ENCODE measurements around the gene PXN.

The PXN gene

DNA sequence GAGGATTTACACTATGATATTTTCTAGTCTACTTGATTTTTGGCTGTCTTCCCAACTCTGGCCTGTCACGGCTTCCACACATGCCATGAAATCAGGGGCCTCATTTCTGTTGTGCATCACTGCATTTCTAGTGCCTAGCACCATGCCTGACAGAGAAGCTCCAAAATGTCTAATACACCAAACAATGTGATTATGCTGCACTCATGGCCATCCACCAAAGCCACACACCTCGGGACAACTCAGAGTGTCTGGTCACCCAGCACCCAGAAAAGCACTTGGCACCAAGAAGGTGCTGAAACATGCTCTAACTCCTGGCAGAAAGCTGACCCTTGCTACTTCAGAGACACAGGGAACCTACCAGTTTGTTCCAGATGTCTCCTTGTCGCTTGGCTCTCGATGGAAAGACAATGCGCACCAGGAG, 82.3 kb downstream of the PXN start:
- in situ Hi-C loops (cut with HindIII; ENCODE audit: low sequenced_read_pairs): no loop called here

DNA sequence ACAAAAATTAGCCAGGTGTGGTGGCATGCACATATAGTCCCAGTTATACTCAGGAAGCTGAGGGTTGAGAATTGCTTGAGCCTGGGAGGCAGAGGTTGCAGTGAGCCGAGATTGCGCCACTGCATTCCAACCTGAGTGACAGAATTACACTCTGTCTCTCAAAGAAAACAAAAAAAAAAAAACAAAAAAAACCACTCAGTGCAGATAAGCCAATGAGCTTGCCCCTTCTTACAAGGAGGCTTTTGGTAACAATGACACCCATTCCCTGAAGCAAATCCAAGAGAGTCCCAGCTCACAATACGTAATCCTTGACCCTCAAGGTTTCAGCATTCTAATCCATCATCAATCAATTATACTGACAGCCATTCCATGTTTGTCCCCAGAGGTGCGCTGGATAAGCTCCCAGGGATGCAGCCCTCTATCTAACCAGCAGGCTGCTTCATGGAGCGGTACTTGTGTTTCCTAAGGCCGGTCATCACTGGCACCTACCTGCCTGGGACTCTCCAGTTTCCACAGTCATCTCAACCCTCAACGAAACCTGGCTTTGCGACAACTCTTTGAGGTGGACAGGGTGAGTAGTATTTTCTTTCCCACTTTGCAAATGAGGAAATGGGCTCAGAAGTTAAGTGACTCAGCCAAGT, 83.4 kb downstream of the PXN start:
- in situ Hi-C loops (cut with HindIII; ENCODE audit: low sequenced_read_pairs): no loop called here

DNA sequence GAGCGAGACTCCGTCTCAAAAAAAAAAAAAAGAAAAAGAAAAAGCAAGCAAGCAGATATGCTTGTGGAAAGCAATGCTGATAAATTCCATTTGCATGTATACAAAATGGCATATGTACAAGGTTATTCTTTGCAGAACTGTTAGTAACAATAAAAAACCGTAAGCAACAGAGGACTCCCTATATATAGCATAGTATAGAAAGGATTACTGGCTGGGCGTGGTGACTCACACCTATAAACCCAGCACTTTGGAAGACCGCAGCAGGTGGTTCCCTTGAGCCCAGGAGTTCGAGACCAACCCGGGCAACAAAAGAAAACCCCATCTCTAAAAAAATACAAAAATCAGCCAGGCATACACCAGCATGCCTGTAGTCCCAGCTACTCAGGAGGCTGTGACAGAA, 84.6 kb downstream of the PXN start:
- in situ Hi-C loops (cut with HindIII; ENCODE audit: low sequenced_read_pairs): no loop called here

DNA sequence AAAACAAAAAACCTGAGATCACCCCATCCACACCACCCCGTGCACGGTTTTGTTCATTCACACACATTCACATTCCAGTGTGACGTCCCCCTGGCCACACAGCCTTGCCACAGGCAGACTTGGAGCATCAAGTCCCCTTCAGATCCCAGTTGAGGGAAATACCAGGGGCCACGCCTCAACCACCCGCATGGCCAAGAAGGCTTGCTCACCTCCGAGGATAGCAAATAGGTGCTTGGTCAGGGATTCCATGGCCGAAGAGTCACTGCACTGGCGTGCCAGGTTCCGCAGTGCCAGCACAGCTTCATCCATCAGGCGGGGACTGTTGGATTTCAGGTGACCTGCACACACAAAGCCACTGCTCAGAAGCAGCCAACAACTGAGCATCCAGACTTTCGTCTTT, 90.0 kb downstream of the PXN start:
- in situ Hi-C loops (cut with HindIII; ENCODE audit: low sequenced_read_pairs): no loop called here

DNA sequence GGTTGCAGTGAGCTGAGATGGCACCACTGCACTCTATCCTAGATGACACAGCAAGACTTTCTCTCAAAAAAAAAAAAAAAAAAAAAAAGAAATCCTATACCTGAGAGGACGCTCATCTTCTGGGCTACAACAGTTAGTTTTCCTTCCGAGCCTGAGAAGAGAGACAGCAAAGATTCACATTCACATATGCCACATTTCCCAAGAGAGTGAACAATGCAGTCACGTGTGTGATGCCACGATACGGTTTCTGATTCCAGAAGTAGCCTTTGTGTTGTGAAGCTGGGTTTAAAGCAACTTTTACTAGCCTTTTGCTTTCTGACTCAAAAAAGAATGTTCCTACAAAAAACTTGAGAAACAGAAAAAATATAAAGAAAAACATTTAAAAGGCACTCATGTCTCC, 90.5 kb downstream of the PXN start:
- in situ Hi-C loops (cut with HindIII; ENCODE audit: low sequenced_read_pairs): no loop called here

DNA sequence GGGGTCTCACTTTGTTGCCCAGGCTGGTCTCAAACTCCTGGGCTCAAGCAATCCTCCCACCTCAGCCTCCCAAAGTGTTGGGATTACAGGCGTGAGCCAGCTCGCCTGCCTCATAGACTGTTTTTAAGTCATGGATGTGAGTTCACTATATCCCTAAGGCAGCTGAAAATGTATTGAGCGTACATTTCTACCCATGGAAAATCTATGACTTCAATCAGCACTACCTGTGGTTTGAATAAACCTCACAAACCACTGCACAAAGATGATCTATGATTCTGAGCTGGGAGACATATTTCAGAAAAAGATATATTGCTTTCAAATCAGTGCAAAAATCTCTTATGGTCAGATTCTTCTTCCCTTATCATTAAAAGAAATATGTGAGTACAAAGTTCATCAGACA, 93.5 kb downstream of the PXN start:
- in situ Hi-C loops (cut with HindIII; ENCODE audit: low sequenced_read_pairs): no loop called here

DNA sequence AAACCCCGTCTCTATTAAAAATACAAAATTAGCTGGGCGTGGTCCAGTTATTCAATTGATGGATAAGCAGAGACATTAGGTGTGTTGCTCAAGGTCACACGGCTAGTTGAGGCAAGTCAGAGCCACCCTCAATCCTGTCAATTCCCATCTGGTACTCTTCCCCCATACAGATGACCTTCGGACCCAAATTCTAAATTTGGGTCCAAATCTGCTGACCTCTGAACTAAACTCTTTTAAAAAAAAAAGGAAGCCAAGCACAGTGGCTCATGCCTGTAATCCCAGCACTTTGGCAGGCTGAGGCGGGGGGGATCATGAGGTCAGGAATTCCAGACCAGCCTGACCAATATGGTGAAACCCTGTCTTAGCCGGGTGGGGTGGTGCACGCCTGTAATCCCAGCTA, 94.9 kb downstream of the PXN start:
- in situ Hi-C loops (cut with HindIII; ENCODE audit: low sequenced_read_pairs): no loop called here

DNA sequence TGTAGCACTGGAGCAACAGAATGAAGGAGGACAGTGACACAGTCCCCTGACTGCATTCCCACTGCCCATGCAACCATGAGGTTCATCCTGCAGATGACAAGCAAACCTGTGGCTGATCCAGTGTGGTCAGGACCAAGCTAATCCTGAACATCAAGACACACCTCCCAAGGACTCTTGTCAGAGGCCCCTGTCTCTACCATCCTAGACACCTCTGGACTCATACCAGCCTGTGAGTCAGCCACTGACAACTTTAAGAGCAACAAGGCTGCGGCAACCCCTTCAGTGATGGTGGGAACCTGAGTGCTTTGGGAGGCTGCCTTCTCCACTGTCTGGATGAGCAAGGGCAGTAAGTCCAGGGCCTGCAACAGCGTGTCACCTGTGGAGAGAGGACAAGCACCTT, 95.6 kb downstream of the PXN start:
- in situ Hi-C loops (cut with HindIII; ENCODE audit: low sequenced_read_pairs): no loop called here

DNA sequence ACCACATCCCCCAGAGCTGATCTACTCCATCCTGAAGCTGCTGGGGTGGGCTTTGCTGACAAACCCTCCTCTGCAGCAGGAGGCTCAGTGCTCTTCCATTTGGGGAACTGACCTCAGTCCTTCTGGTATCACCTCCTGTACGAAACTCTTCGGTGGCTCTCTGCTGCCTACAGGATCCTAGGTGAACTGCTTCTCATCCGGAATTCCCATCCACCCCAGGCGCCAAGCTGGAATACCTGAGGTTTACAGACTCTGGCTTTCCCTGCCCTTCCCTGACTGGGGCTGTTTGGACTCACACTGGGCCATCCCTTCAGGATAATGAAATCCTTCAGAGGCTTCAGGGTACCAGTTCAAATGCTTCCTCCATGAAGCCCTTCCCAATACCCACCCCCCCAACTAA, 97.2 kb downstream of the PXN start:
- in situ Hi-C loops (cut with HindIII; ENCODE audit: low sequenced_read_pairs): no loop called here

DNA sequence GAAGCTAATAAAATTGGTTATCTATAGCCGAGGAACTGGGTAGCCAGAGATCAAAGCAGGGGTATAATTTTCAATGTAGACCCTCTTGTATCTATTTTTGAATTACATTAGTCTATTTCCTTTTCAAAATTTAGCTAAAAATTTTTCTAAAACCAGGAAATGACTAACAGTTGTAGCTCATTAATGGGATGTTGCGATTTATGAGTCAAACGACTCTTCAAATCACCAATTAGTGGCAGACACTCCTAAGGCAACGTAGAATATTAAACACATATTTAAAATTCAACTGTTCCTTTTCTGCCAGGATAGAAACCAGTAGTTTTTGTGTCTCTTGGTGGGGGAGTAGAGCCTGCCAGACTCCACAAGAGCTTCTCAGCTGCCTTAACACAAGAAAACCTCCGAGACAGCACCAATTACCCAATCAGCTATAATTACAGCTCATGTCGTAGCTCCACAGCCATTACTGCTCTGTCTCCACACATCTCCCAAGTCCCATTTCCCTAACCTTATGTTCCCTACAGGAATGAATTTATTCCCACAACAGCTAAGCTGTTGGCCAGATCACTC, 97.9 kb downstream of the PXN start:
- in situ Hi-C loops (cut with HindIII; ENCODE audit: low sequenced_read_pairs): no loop called here

DNA sequence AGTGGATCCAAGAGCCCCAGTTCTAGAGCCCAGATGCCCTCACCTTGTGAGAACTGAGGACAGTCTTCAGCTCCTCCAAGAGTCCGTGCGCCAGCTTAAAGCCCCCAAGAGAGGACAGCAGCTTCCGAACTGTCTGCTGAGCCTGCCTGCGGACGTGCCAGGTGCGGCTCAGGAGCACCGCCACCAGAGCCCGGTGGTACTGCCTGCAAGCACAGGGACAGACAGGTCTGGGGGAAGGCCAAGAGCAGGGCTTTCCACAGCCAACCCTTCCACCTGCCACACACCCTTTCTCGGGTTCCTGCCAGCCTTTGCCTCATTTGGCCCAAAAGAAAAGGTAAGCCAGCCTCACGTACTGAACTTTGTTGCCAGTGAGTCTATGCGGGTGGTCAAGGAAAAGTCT, 101.2 kb downstream of the PXN start:
- in situ Hi-C loops (cut with HindIII; ENCODE audit: low sequenced_read_pairs): loop anchor here (5.0 kb wide), 1 partner anchor 53 kb away; no protein-coding TSS in a partner anchor

DNA sequence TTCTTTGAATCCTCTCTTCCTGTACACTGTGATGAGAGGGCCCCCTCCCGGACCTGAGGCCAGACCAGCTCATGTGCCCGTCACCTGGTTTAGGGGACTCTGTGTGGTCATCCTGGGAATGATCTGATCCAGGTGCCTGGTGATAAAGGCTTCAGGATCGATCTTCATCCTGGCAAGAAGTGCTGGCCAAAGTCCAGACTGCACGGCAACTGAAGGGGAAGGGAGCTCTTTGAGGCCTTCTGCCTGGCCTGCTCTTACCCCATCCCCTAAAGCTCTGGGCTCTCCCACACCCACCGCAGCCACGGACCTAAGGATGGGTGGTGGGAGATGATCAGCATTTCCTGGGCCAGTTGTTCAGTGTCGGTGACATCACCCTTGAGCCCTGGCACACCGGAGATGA, 102.8 kb downstream of the PXN start:
- in situ Hi-C loops (cut with HindIII; ENCODE audit: low sequenced_read_pairs): loop anchor here (5.0 kb wide), 1 partner anchor 55 kb away; no protein-coding TSS in a partner anchor

DNA sequence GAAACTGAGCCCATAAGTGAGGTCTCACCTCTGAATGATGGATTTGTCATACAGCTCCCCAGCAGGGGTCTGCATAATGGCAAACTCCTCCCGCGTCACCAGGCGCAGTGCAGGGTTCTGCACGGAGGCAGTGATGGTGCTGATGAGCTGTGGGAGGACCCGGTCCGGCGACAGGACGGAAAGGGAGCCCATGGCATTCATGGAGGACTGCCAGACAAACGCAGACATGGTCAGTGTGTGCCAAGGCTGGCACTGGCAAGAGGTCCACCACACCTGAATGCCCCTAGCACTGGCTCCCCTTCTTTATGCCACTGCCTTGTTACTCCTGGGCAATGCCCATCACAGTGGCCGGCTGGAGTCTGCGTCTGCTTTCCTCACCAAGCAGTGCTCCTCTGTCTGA, 103.7 kb downstream of the PXN start:
- in situ Hi-C loops (cut with HindIII; ENCODE audit: low sequenced_read_pairs): loop anchor here (5.0 kb wide), 1 partner anchor 55 kb away; no protein-coding TSS in a partner anchor
